ENCODE data around the gene S1PR4.

DNA sequence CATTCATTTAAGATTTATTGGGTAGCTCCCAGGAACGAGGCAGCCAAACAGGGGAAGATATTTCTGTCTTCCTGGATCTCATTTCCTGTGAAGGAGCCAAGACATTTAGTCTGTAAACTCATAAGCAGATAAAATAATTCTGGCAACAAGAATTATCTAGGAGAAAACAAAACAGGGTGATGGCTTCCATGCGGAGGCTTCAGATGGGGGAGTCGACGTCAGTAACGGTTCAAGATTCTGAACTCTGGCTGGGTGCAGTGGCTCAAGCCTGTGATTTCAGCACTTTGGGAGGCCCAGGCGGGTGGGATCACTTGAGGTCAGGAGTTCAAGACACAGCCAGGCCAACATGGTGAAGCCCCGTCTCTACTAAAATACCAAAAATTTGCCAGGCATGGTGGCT, 41.5 kb upstream of the S1PR4 start:
- TF ChIP-seq, protein P1, sequence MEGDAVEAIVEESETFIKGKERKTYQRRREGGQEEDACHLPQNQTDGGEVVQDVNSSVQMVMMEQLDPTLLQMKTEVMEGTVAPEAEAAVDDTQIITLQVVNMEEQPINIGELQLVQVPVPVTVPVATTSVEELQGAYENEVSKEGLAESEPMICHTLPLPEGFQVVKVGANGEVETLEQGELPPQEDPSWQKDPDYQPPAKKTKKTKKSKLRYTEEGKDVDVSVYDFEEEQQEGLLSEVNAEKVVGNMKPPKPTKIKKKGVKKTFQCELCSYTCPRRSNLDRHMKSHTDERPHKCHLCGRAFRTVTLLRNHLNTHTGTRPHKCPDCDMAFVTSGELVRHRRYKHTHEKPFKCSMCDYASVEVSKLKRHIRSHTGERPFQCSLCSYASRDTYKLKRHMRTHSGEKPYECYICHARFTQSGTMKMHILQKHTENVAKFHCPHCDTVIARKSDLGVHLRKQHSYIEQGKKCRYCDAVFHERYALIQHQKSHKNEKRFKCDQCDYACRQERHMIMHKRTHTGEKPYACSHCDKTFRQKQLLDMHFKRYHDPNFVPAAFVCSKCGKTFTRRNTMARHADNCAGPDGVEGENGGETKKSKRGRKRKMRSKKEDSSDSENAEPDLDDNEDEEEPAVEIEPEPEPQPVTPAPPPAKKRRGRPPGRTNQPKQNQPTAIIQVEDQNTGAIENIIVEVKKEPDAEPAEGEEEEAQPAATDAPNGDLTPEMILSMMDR (IDR thresholded peaks at IDR 0.05) = no peak
- TF ChIP-seq POLR2A (IDR thresholded peaks at IDR 0.05) = no peak

Data from tibial nerve (tissue), 3 donors.